Measurements from ENCODE around the gene C20orf202.

GRCh38 chr20:1160496-1160895 is 42.8 kb upstream of the C20orf202 start:
- TF ChIP-seq CTCF (IDR thresholded peaks at IDR 0.05; ENCODE audit: borderline replicate concordance, extremely low read depth, low read length, poor library complexity, severe bottlenecking) (no peak), EZH2 (IDR thresholded peaks at IDR 0.05; ENCODE audit: borderline replicate concordance, low read depth, low read length, severe bottlenecking) (no peak)

Data from DND-41 (cell line).